Measurements from ENCODE around the gene NCAM1. TPM values are rescaled to one million over a fixed set of nuclear protein-coding genes. Genes with fewer than 3 reads are reported as not detected.

Gene NCAM1
- total and polyA plus RNA-seq, 9 of the 15 experiments (the other 6 are each of a cell fraction or from before 2014, with no cell fraction given) = 0.09 to 0.23 TPM; not detected in 7

GRCh38 chr11:113001709-113002108, 40.5 kb downstream of the NCAM1 start:
- no TSS peak for BruUV-seq (replicated peaks)
- in situ Hi-C loops (cut with MboI) = no loop called here
- CTCF ChIA-PET (ENCODE audit: low intra/inter-chr PET ratio) = no interaction called here
- no peak for TF ChIP-seq NFE2 (IDR thresholded peaks at IDR 0.05; ENCODE audit: low read depth)
- no peak for TF ChIP-seq JUND (IDR thresholded peaks at IDR 0.05; ENCODE audit: borderline replicate concordance, low read depth, low read length)
- TF ChIP-seq JUND (tag; IDR thresholded peaks at IDR 0.05; ENCODE audit: borderline replicate concordance, low read depth, low read length) = no peak
- TF ChIP-seq ZNF589 (CRISPR knock-in tag; IDR thresholded peaks at IDR 0.05; ENCODE audit: low read depth) = no peak
- no peak for TF ChIP-seq RNF219 (CRISPR knock-in tag; IDR thresholded peaks at IDR 0.05)
- no peak for TF ChIP-seq MYC (IDR thresholded peaks at IDR 0.05; ENCODE audit: low read depth, low read length)
- no peak for TF ChIP-seq MYC (CRISPR knock-in tag; IDR thresholded peaks at IDR 0.05; ENCODE audit: borderline replicate concordance, low read depth)
- no peak for TF ChIP-seq THAP7 (CRISPR knock-in tag; IDR thresholded peaks at IDR 0.05)
- no peak for TF ChIP-seq ZNF197 (CRISPR knock-in tag; IDR thresholded peaks at IDR 0.05; ENCODE audit: low read depth)
- no peak for TF ChIP-seq ATF2 (CRISPR knock-in tag; IDR thresholded peaks at IDR 0.05)
- no peak for TF ChIP-seq ZNF766 (CRISPR knock-in tag; conservative IDR thresholded peaks at IDR 0.05)
- TF ChIP-seq ELF1 (tag; IDR thresholded peaks at IDR 0.05) = no peak
- TF ChIP-seq ZNF224 (CRISPR knock-in tag; IDR thresholded peaks at IDR 0.05) = no peak
- TF ChIP-seq MBD1 (CRISPR knock-in tag; IDR thresholded peaks at IDR 0.05) = no peak
- no peak for TF ChIP-seq RAD21 (CRISPR knock-in tag; conservative IDR thresholded peaks at IDR 0.05 in 1 of 2, IDR thresholded peaks at IDR 0.05 in 1 of 2)
- TF ChIP-seq CEBPB (tag; IDR thresholded peaks at IDR 0.05) = no peak
- no peak for TF ChIP-seq HDGF (IDR thresholded peaks at IDR 0.05)
- TF ChIP-seq EGR1 (conservative IDR thresholded peaks at IDR 0.05) = no peak
- no peak for TF ChIP-seq GABPB1 (CRISPR knock-in tag; IDR thresholded peaks at IDR 0.05)

More at GRCh38 chr11:113001709-113002108, 40.5 kb downstream of the NCAM1 start:
- no peaks in the 10 kb centered on the region for H3K79me2 ChIP-seq (ENCODE audit: control insufficient read depth, insufficient read depth, low read length)
- WGBS (ENCODE audit: insufficient coverage, low coverage, missing lambda C conversion rate) = 2% methylated on average over 5 of the region's 5 CpGs
- H3K4me2 ChIP-seq (ENCODE audit: insufficient read depth, low read length) = no peak overlapping the region
- ATAC-seq = no peak
- H3K4me1 ChIP-seq (replicated peaks in 1 of 2; ENCODE audit: control insufficient read depth in 2 of 2, insufficient read depth in 2 of 2, low read length in 2 of 2) = no peaks in the 10 kb centered on the region
- no peaks in the 10 kb centered on the region for H3K27me3 ChIP-seq (ENCODE audit: control insufficient read depth in 2 of 2, insufficient read depth in 2 of 2, low read length in 2 of 2)
- no peaks in the 10 kb centered on the region for H3K36me3 ChIP-seq (ENCODE audit: control insufficient read depth, insufficient read depth, low read length)
- H3K9me1 ChIP-seq (ENCODE audit: control insufficient read depth, insufficient read depth, low read length) = no peaks in the 10 kb centered on the region
- intact Hi-C loops (cut with micrococcal nuclease) = no loop called here
- H3K27ac ChIP-seq (ENCODE audit: extremely low read depth, low read depth, low read length) = no peak overlapping the region
- no peak overlapping the region for H2AFZ ChIP-seq (ENCODE audit: low read depth, low read length)
- no peak for DNase-seq (ENCODE audit: extremely low read depth in 1 of 4, low spot score in 3 of 4)
- no peaks in the 10 kb centered on the region for H4K20me1 ChIP-seq (replicated peaks; ENCODE audit: control insufficient read depth, insufficient read depth, low read length)
- no peak overlapping the region for H3K4me3 ChIP-seq
- FAIRE-seq = no peak
- no peaks in the 10 kb centered on the region for H3K9me3 ChIP-seq (replicated peaks; ENCODE audit: control insufficient read depth, insufficient read depth, low read depth, low read length)
- POLR2A ChIA-PET = interaction anchor here (0.6 kb wide), 1 partner anchor 73 kb away, joined by 3 read pairs; no protein-coding TSS in a partner anchor
- no peak overlapping the region for H3K9ac ChIP-seq (ENCODE audit: insufficient read depth in 1 of 2, low read depth in 2 of 2, low read length in 2 of 2)

Data from K562 (cell line).